A673 (cell line): ENCODE measurements around the gene FBXO11.

Experiments used
- CTCF ChIP-seq: fragments of 300-800, 200-600 bp; sonication (generic); conservative IDR thresholded peaks from 2 replicates; pipeline ENCODE4 v1.5.1; 2017; ENCODE audit warnings: low read depth, mild to moderate bottlenecking, antibody characterized with exemption, low read length, moderate library complexity, mixed read lengths
- EZH2 ChIP-seq: fragments of 200-600 bp; sonication (generic); IDR thresholded peaks from 2 replicates; pipeline ENCODE4 v1.6.1; 2017; ENCODE audit warnings: borderline replicate concordance, low read depth, mild to moderate bottlenecking, mixed read lengths, antibody characterized with exemption, low read length; ENCODE audit not compliant: poor library complexity, severe bottlenecking

- no peak for TF ChIP-seq CTCF
- TF ChIP-seq EZH2: no peak
Observed at GRCh38 chr2:47916412-47916811, 10.1 kb upstream of the FBXO11 start.
